Body of pancreas (tissue), 4 donors: ENCODE measurements around the gene POLRMT. TPM values are rescaled to one million over a fixed set of nuclear protein-coding genes. Genes with fewer than 3 reads are reported as not detected.

ENCODE experiments used
- ATAC-seq: fragments of 150-250 bp; one replicate; pipeline ENCODE4 v1.9.1; 2016
- DNase-seq, 4 donors: peaks; one replicate each; pipeline ENCODE4 v3.0.0-alpha.2; 2019
- H3K27ac ChIP-seq, 4 donors: fragments of 200-600 bp; sonication (generic); 1 replicate in 3 of 4; 2 replicates in 1 of 4; pipeline versions ENCODE4 v1.5.1 to v1.6.1; 2016 to 2019; ENCODE audit warnings: mild to moderate bottlenecking in 1 of 4, mixed read lengths in 1 of 4, moderate library complexity in 1 of 4
- H3K27me3 ChIP-seq, 2 donors: fragments of 200-600 bp; sonication (generic); one replicate each; pipeline ENCODE4 v1.6.0; 2016; ENCODE audit warnings: mild to moderate bottlenecking in 1 of 2
- H3K36me3 ChIP-seq, 2 donors: fragments of 200-600 bp; sonication (generic); replicated peaks in 1 of 2; 2 replicates each; pipeline ENCODE4 v1.5.1; 2016; ENCODE audit warnings: low read depth in 2 of 2; ENCODE audit not compliant: insufficient read depth in 1 of 2
- H3K4me1 ChIP-seq: fragments of 200-600 bp; sonication (generic); one replicate; pipeline ENCODE4 v1.6.0; 2016
- H3K4me3 ChIP-seq, 2 donors: fragments of 200-600 bp; sonication (generic); 1 replicate in 1 of 2; 2 replicates in 1 of 2; pipeline ENCODE4 v1.5.1; 2016 to 2019
- H3K9me3 ChIP-seq, 3 donors: fragments of 200-600 bp; sonication (generic); 1 replicate in 2 of 3; 2 replicates in 1 of 3; pipeline ENCODE4 v1.5.1; 2016
- POLR2A ChIP-seq, 3 donors: fragments of 450-650 bp; IDR thresholded peaks; one replicate each; pipeline ENCODE4 v1.6.1; 2016; ENCODE audit warnings: antibody characterized with exemption in 3 of 3, mild to moderate bottlenecking in 2 of 3
- WGBS, 2 donors: methylation state at CpG; one replicate each; pipeline ENCODE4 v1.1.5; 2017; 5-methylcytosine and 5-hydroxymethylcytosine counted together
- intact Hi-C: fragments of 100-400 bp; cut with DNase I; formaldehyde crosslinking; loops from one replicate; pipeline ENCODE4 v1.15.1; 2023
- total RNA-seq, 2 donors: library from RNA; depleted of rRNA; stranded (reverse); fragments of >200 nt; gene quantifications; one replicate each; pipeline ENCODE4 v1.1.0, GENCODE V29; 2016
- TF ChIP-seq, protein P1 (sequence below), 7 experiments: fragments of 450-650 bp in 4 of 7; fragments of 200-600 bp in 3 of 7; sonication (generic) in 3 of 7; IDR thresholded peaks; one replicate each; pipeline ENCODE4 v1.5.1; 2016 to 2019; ENCODE audit warnings: antibody characterized with exemption in 7 of 7

Gene POLRMT
- total RNA-seq, 2 donors from 2014 or later: 25.4 to 46.1 TPM

DNA sequence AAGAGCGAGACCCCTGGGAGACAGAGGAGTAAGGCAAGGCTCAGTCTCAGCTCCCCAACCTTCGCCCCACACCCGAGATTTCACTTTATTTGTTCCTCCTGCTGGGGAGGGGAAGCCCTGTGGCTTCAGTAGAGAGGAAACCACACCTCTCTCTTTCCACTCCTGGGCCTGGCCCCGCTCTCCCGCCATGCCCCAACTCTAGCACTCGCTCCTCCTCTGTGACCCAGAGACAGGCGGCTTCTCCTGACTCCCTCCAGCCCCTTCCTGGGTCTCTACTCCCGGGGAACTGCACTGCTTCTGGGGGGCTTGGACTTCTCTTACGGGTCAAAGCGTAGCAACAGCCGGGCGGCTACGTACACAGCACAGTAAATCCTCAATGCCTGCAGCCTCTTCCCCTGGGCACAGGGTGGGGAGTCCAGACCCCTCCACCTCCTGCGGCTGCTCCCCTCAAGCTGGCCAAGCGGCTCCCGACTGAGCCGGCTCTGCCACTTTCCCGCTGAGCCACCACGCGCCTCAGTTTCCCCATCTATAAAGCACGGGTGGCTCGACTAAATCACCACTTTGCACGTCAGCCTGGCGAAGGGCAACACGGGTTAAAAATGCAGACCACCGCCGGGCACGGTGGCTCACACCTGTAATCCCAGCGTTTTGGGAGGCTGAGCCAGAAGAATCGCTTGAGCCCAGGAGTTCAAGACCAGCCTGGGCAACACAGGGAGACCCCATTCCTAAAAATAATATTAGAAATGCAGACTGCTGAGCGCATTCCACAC lies 28.3 kb upstream of the POLRMT start:
- WGBS, 2 donors: 9 to 13% methylated on average over 19 to 30 of the region's 31 CpGs
- ATAC-seq: no peak
- H3K4me3 ChIP-seq: peak overlapping the region; percentile 95 to 98
- H3K27me3 ChIP-seq: no peaks in the 10 kb centered on the region
- no peaks in the 10 kb centered on the region for H3K9me3 ChIP-seq
- peak in 1 of 4 donors; percentile 34 for DNase-seq
- H3K4me1 ChIP-seq: peaks cover 74% of the 10 kb centered on the region
- TF ChIP-seq POLR2A (IDR thresholded peaks at IDR 0.05): no peak
- TF ChIP-seq, protein P1, sequence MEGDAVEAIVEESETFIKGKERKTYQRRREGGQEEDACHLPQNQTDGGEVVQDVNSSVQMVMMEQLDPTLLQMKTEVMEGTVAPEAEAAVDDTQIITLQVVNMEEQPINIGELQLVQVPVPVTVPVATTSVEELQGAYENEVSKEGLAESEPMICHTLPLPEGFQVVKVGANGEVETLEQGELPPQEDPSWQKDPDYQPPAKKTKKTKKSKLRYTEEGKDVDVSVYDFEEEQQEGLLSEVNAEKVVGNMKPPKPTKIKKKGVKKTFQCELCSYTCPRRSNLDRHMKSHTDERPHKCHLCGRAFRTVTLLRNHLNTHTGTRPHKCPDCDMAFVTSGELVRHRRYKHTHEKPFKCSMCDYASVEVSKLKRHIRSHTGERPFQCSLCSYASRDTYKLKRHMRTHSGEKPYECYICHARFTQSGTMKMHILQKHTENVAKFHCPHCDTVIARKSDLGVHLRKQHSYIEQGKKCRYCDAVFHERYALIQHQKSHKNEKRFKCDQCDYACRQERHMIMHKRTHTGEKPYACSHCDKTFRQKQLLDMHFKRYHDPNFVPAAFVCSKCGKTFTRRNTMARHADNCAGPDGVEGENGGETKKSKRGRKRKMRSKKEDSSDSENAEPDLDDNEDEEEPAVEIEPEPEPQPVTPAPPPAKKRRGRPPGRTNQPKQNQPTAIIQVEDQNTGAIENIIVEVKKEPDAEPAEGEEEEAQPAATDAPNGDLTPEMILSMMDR (IDR thresholded peaks at IDR 0.05): no peak
- H3K36me3 ChIP-seq: no peaks in the 10 kb centered on the region
- intact Hi-C loops: no loop called here
- H3K27ac ChIP-seq: peak overlapping the region; percentile 27 to 91 (median 88)

DNA sequence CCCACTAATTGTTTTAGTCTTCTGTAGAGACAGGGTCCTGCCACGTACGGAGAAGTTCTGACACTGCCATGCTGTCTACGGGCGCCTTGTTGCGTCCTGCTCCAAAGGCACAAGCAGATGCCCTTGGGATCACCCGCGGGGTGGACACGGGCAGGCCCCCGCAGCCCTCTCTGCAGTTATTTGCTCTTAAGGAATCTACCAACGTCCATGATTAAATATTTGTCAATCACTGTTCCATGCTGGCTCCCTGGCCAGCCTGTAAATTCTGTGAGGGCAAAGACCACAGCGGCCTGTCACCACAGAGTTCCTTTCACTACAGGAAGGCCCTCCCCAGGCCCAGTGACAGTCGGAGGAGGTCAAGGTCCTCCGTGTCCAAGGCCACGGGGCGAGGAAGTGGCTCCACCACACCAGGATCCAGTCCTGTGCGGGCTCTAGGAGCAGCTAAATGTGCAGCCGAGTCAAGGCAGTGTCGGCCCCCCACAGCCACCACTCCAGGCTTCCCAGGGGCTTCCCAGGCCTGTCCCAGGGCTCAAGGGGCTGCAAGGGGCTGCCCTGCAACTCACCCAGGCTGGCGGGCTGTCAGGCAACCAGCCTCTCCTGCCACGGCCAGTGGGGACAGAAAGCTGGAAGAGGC lies 27.6 kb upstream of the POLRMT start:
- DNase-seq: no peak
- 16 to 25% methylated on average over 11 to 20 of the region's 20 CpGs for WGBS, 2 donors
- H3K36me3 ChIP-seq: no peaks in the 10 kb centered on the region
- no peak for TF ChIP-seq POLR2A (IDR thresholded peaks at IDR 0.05)
- TF ChIP-seq, protein P1 (IDR thresholded peaks at IDR 0.05): no peak
- H3K27me3 ChIP-seq: no peaks in the 10 kb centered on the region
- H3K9me3 ChIP-seq: no peaks in the 10 kb centered on the region
- peak overlapping the region; percentile 27 to 91 (median 88) for H3K27ac ChIP-seq
- ATAC-seq: no peak
- no peak overlapping the region for H3K4me3 ChIP-seq
- intact Hi-C loops: no loop called here
- peaks cover 74% of the 10 kb centered on the region for H3K4me1 ChIP-seq

DNA sequence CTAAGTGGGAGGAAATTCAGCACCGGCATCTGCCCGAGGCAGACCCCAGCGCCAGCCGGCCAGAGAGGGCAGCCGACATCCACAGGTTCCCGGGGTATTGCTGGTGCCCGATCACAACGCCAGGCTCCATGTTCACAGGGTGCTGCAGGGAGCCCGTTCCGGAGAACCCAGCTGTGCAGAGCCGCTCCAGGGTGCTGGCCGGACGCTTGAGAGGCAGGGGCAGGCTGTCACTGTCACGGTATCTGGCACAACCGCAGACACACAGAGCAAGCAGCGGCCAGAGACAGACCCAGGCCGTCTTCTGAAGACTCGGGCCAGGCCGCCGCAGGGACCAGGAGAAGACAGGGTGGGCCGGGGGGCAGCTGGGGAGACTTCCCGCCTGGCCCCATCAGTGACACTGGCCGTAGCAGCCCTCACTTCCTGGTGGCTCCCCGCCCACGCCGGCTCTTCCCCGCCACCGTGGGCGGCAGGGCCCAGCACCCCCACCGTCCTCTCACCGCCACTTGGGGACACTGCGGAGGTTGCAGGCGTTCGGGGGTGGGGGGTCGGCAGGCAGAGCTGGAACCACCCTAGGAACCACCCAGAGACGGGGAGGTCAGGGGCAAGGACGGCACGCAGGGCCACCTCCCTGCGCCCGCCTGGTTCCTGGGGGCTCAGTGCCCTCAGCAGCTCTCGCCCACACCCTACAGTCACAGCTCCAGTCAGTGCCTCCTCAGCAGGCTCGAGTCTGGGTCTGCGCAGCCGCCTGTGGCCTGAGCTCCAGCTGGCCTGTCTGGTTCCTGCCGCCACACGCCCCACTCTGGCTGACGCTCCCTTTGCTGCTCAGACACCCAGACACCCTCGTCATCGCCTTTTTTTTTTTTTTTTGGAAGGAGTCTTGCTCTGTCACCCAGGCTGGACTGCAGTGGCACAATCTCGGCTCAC lies 25.8 kb upstream of the POLRMT start:
- H3K4me3 ChIP-seq: no peak overlapping the region
- H3K36me3 ChIP-seq: no peaks in the 10 kb centered on the region
- peak in 2 of 4 donors; percentile 37 to 47 for DNase-seq
- no peak for ATAC-seq
- TF ChIP-seq, protein P1 (IDR thresholded peaks at IDR 0.05): no peak
- no peak for TF ChIP-seq POLR2A (IDR thresholded peaks at IDR 0.05)
- intact Hi-C loops: no loop called here
- H3K27ac ChIP-seq: peak overlapping the region in 2 of 4 donors; percentile 88 to 91
- no peaks in the 10 kb centered on the region for H3K27me3 ChIP-seq
- no peaks in the 10 kb centered on the region for H3K9me3 ChIP-seq
- peaks cover 63% of the 10 kb centered on the region for H3K4me1 ChIP-seq
- WGBS, 2 donors: 79 to 80% methylated on average over 9 to 46 of the region's 50 CpGs

DNA sequence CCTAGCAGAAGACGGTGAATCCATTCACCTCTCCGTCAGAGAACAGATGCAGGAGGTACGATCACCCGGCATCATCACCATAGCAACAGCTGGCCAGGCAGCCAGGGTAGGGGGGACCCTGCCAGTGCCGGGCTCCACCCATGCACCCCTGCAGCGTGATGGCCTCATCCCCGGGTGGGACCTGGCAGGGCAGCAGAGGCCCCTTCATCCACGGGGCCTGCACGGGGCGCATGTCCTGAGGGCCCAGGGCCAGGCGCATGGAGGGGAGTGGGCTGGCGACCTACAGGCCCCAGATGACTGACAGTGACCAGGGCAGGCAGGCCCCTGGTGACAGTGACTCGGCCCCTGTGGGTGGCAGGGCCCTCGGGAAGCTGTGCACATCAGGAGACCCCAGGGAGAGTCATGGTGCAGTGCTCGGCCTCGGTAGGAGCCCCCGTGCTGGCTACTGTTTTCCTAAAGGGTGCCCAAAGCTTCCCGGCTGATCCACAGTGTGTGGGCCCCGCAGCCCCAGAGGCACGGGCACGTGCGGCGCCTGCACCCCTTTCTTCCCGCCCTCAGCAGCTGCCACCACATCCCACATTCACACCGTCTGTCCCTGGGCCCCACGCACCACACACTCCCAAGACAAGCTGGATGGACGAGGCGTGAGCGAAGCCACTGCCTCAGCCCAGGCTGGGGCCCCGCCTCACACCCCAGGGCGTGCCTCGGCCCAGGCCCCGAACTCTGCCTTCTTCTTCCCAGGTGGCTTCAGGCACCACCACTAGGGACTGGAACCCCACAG lies 24.9 kb upstream of the POLRMT start:
- H3K27ac ChIP-seq: no peak overlapping the region
- ATAC-seq (no peak), DNase-seq (peak in 1 of 4 donors; percentile 13)
- H3K9me3 ChIP-seq: no peaks in the 10 kb centered on the region
- H3K36me3 ChIP-seq: no peaks in the 10 kb centered on the region
- intact Hi-C loops: no loop called here
- peaks cover 54% of the 10 kb centered on the region for H3K4me1 ChIP-seq
- H3K4me3 ChIP-seq: no peak overlapping the region
- H3K27me3 ChIP-seq: no peaks in the 10 kb centered on the region
- TF ChIP-seq, protein P1 (IDR thresholded peaks at IDR 0.05): no peak
- no peak for TF ChIP-seq POLR2A (IDR thresholded peaks at IDR 0.05)
- WGBS, 2 donors: 81 to 100% methylated on average over 1 to 19 of the region's 33 CpGs
